ENCODE measurements around the gene SRGAP2C. TPM values are rescaled to one million over a fixed set of nuclear protein-coding genes. Genes with fewer than 3 reads are reported as not detected.
"Not testable (repeated sequence)": the region's sequence is repeated elsewhere in the genome, so short reads cannot be mapped to it uniquely, and the experiment has no call there.

Gene SRGAP2C
- total RNA-seq, 4 donors from 2014 or later, result 7.8 to 22.7 (median 11.6) TPM

- intact Hi-C loops (cut with DNase I); H3K36me3 ChIP-seq; H3K27ac ChIP-seq; DNase-seq; H3K27me3 ChIP-seq; H3K9me3 ChIP-seq; H3K4me3 ChIP-seq (replicated peaks in 1 of 3); H3K4me1 ChIP-seq: not testable (repeated sequence)
- no CpG with 5 or more reads among the region's 3 CpGs for WGBS, 2 donors
Measured at GRCh38 chr1:121366171-121366570, 181.4 kb downstream of the SRGAP2C start.

GRCh38 chr1:121368910-121369309 lies 184.1 kb downstream of the SRGAP2C start:
- H3K27ac ChIP-seq; DNase-seq; H3K36me3 ChIP-seq; intact Hi-C loops (cut with DNase I); H3K4me3 ChIP-seq (replicated peaks in 1 of 3); H3K4me1 ChIP-seq; H3K27me3 ChIP-seq; H3K9me3 ChIP-seq: not testable (repeated sequence)
- WGBS, 2 donors, result no CpG with 5 or more reads among the region's 5 CpGs

GRCh38 chr1:121369959-121370358 lies 185.2 kb downstream of the SRGAP2C start:
- H3K4me1 ChIP-seq; H3K27me3 ChIP-seq; H3K4me3 ChIP-seq (replicated peaks in 1 of 3); intact Hi-C loops (cut with DNase I); H3K27ac ChIP-seq; DNase-seq; H3K9me3 ChIP-seq; H3K36me3 ChIP-seq: not testable (repeated sequence)
- 100% methylated on average over 1 to 2 of the region's 2 CpGs for WGBS, 2 donors

- H3K27ac ChIP-seq; intact Hi-C loops (cut with DNase I); H3K4me3 ChIP-seq (replicated peaks in 1 of 3); H3K27me3 ChIP-seq; H3K36me3 ChIP-seq; H3K4me1 ChIP-seq; H3K9me3 ChIP-seq; DNase-seq: not testable (repeated sequence)
- 81 to 92% methylated on average over 2 to 3 of the region's 3 CpGs for WGBS, 2 donors
Measured at GRCh38 chr1:121374851-121375367, 190.1 kb downstream of the SRGAP2C start.

- WGBS, 2 donors, result 79 to 93% methylated on average over 6 of the region's 7 CpGs
- DNase-seq; H3K4me1 ChIP-seq; H3K27ac ChIP-seq; H3K27me3 ChIP-seq; intact Hi-C loops (cut with DNase I); H3K36me3 ChIP-seq; H3K9me3 ChIP-seq; H3K4me3 ChIP-seq (replicated peaks in 1 of 3): not testable (repeated sequence)
Measured at GRCh38 chr1:121376986-121377385, 192.2 kb downstream of the SRGAP2C start.

- WGBS, 2 donors, result 92 to 97% methylated on average over 5 of the region's 5 CpGs
- intact Hi-C loops (cut with DNase I); DNase-seq; H3K4me1 ChIP-seq; H3K36me3 ChIP-seq; H3K27ac ChIP-seq; H3K9me3 ChIP-seq; H3K27me3 ChIP-seq; H3K4me3 ChIP-seq (replicated peaks in 1 of 3): not testable (repeated sequence)
Measured at GRCh38 chr1:121378757-121379156, 194.0 kb downstream of the SRGAP2C start.

GRCh38 chr1:121384754-121385153 lies 200.0 kb downstream of the SRGAP2C start:
- DNase-seq; intact Hi-C loops (cut with DNase I); H3K9me3 ChIP-seq; H3K4me1 ChIP-seq; H3K27ac ChIP-seq; H3K4me3 ChIP-seq (replicated peaks in 1 of 3); H3K27me3 ChIP-seq; H3K36me3 ChIP-seq: not testable (repeated sequence)
- 69 to 87% methylated on average over 3 of the region's 4 CpGs for WGBS, 2 donors

- H3K36me3 ChIP-seq; H3K27ac ChIP-seq; DNase-seq; H3K9me3 ChIP-seq; H3K27me3 ChIP-seq; H3K4me1 ChIP-seq; H3K4me3 ChIP-seq (replicated peaks in 1 of 3); intact Hi-C loops (cut with DNase I): not testable (repeated sequence)
- no CpG with 5 or more reads among the region's 3 CpGs for WGBS, 2 donors
Measured at GRCh38 chr1:121385162-121385561, 200.4 kb downstream of the SRGAP2C start.

- H3K4me1 ChIP-seq; H3K36me3 ChIP-seq; H3K4me3 ChIP-seq (replicated peaks in 1 of 3); H3K9me3 ChIP-seq; intact Hi-C loops (cut with DNase I); H3K27me3 ChIP-seq: not testable (repeated sequence)
- peak overlapping the region in 1 of 3 donors; percentile 41 for H3K27ac ChIP-seq
- peak; percentile 54 to 56 for DNase-seq
- WGBS, 2 donors, result 50 to 52% methylated on average over 6 of the region's 8 CpGs
Measured at GRCh38 chr1:121385563-121386288, 201.0 kb downstream of the SRGAP2C start.

GRCh38 chr1:121386319-121386948 lies 201.7 kb downstream of the SRGAP2C start:
- H3K27ac ChIP-seq; H3K36me3 ChIP-seq; H3K4me3 ChIP-seq (replicated peaks in 1 of 3); intact Hi-C loops (cut with DNase I); H3K4me1 ChIP-seq; DNase-seq; H3K9me3 ChIP-seq; H3K27me3 ChIP-seq: not testable (repeated sequence)
- no CpG with 5 or more reads among the region's 8 CpGs for WGBS, 2 donors

GRCh38 chr1:121389895-121390560 lies 205.3 kb downstream of the SRGAP2C start:
- H3K4me1 ChIP-seq; H3K27ac ChIP-seq; H3K4me3 ChIP-seq (replicated peaks in 1 of 3); H3K36me3 ChIP-seq; intact Hi-C loops (cut with DNase I); H3K27me3 ChIP-seq; H3K9me3 ChIP-seq; DNase-seq: not testable (repeated sequence)
- no CpG with 5 or more reads among the region's 3 CpGs for WGBS, 2 donors

- WGBS, 2 donors, result 98 to 99% methylated on average over 3 of the region's 3 CpGs
- H3K27me3 ChIP-seq; DNase-seq; H3K9me3 ChIP-seq; H3K4me1 ChIP-seq; H3K27ac ChIP-seq; H3K36me3 ChIP-seq; intact Hi-C loops (cut with DNase I); H3K4me3 ChIP-seq (replicated peaks in 1 of 3): not testable (repeated sequence)
Measured at GRCh38 chr1:121392130-121392529, 207.4 kb downstream of the SRGAP2C start.
